Body of pancreas (tissue), 4 donors: ENCODE results near the gene NEO1. TPM values are rescaled to one million over a fixed set of nuclear protein-coding genes. Genes with fewer than 3 reads are reported as not detected.

Experiments
- ATAC-seq: fragments of 150-250 bp; one replicate; pipeline ENCODE4 v1.9.1; 2016
- DNase-seq, 4 donors: peaks; one replicate each; pipeline ENCODE4 v3.0.0-alpha.2; 2019
- H3K27ac ChIP-seq, 4 donors: fragments of 200-600 bp; sonication (generic); 1 replicate in 3 of 4; 2 replicates in 1 of 4; pipeline versions ENCODE4 v1.5.1 to v1.6.1; 2016 to 2019; ENCODE audit warnings: mild to moderate bottlenecking in 1 of 4, mixed read lengths in 1 of 4, moderate library complexity in 1 of 4
- H3K27me3 ChIP-seq, 2 donors: fragments of 200-600 bp; sonication (generic); one replicate each; pipeline ENCODE4 v1.6.0; 2016; ENCODE audit warnings: mild to moderate bottlenecking in 1 of 2
- H3K36me3 ChIP-seq, 2 donors: fragments of 200-600 bp; sonication (generic); replicated peaks in 1 of 2; 2 replicates each; pipeline ENCODE4 v1.5.1; 2016; ENCODE audit warnings: low read depth in 2 of 2; ENCODE audit not compliant: insufficient read depth in 1 of 2
- H3K4me1 ChIP-seq: fragments of 200-600 bp; sonication (generic); one replicate; pipeline ENCODE4 v1.6.0; 2016
- H3K4me3 ChIP-seq, 2 donors: fragments of 200-600 bp; sonication (generic); 1 replicate in 1 of 2; 2 replicates in 1 of 2; pipeline ENCODE4 v1.5.1; 2016 to 2019
- H3K9me3 ChIP-seq, 3 donors: fragments of 200-600 bp; sonication (generic); 1 replicate in 2 of 3; 2 replicates in 1 of 3; pipeline ENCODE4 v1.5.1; 2016
- POLR2A ChIP-seq, 3 donors: fragments of 450-650 bp; IDR thresholded peaks; one replicate each; pipeline ENCODE4 v1.6.1; 2016; ENCODE audit warnings: antibody characterized with exemption in 3 of 3, mild to moderate bottlenecking in 2 of 3
- WGBS, 2 donors: methylation state at CpG; one replicate each; pipeline ENCODE4 v1.1.5; 2017; 5-methylcytosine and 5-hydroxymethylcytosine counted together
- intact Hi-C: fragments of 100-400 bp; cut with DNase I; formaldehyde crosslinking; loops from one replicate; pipeline ENCODE4 v1.15.1; 2023
- total RNA-seq, 2 donors: library from RNA; depleted of rRNA; stranded (reverse); fragments of >200 nt; gene quantifications; one replicate each; pipeline ENCODE4 v1.1.0, GENCODE V29; 2016
- TF ChIP-seq, protein P1 (sequence below), 7 experiments: fragments of 450-650 bp in 4 of 7; fragments of 200-600 bp in 3 of 7; sonication (generic) in 3 of 7; IDR thresholded peaks; one replicate each; pipeline ENCODE4 v1.5.1; 2016 to 2019; ENCODE audit warnings: antibody characterized with exemption in 7 of 7

The NEO1 gene
- total RNA-seq, 2 donors from 2014 or later: 18.2 to 29.7 TPM

DNA sequence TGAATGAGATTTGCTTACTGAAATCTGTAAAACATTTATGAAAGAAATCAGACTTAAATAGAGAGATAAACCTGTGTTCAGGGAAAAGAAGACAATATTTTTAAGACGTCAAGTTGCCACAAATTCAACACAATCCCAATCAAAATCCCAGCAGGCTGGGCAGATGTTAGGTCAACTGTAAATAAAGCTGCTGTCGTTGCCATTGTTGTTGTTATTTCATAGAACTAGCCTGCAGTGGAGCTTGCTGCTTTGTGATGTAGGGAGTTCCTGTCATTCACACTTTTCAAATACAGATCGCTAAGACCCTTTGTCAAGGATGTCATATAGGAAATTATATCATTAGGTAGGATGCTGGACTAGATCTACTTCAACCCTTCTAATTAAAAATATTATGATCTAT lies 123.1 kb downstream of the NEO1 start:
- no peak for ATAC-seq
- WGBS, 2 donors: 78 to 79% methylated on average over 3 of the region's 3 CpGs
- H3K4me3 ChIP-seq: no peak overlapping the region
- peaks cover 0 to 5% of the 10 kb centered on the region in 2 donors for H3K36me3 ChIP-seq
- no peak overlapping the region for H3K27ac ChIP-seq
- H3K4me1 ChIP-seq: no peaks in the 10 kb centered on the region
- no peak for DNase-seq
- H3K9me3 ChIP-seq: no peaks in the 10 kb centered on the region
- H3K27me3 ChIP-seq: no peaks in the 10 kb centered on the region
- TF ChIP-seq, protein P1, sequence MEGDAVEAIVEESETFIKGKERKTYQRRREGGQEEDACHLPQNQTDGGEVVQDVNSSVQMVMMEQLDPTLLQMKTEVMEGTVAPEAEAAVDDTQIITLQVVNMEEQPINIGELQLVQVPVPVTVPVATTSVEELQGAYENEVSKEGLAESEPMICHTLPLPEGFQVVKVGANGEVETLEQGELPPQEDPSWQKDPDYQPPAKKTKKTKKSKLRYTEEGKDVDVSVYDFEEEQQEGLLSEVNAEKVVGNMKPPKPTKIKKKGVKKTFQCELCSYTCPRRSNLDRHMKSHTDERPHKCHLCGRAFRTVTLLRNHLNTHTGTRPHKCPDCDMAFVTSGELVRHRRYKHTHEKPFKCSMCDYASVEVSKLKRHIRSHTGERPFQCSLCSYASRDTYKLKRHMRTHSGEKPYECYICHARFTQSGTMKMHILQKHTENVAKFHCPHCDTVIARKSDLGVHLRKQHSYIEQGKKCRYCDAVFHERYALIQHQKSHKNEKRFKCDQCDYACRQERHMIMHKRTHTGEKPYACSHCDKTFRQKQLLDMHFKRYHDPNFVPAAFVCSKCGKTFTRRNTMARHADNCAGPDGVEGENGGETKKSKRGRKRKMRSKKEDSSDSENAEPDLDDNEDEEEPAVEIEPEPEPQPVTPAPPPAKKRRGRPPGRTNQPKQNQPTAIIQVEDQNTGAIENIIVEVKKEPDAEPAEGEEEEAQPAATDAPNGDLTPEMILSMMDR (IDR thresholded peaks at IDR 0.05): no peak
- intact Hi-C loops: no loop called here

DNA sequence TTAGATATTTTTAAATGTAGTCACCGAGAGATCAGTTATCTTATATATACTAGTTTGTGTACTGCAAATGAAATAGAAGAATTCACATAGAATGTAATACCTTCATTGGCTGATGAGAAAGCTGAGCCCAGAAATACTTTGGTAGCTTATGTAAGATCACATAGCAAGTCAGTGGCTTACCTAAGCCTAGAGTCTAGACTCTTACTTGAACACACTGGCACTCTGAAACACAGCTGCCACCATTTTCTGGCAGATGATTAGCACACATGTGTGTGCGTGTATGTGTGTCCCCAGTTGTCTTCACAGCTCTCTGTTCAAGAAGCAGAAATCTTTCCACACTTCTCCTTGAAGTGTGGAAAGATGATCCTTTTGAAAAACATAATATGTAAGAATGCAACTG lies 124.3 kb downstream of the NEO1 start:
- no peak overlapping the region for H3K4me3 ChIP-seq
- no peaks in the 10 kb centered on the region for H3K9me3 ChIP-seq
- WGBS, 2 donors: 95 to 97% methylated on average over 2 of the region's 2 CpGs
- H3K27ac ChIP-seq: no peak overlapping the region
- intact Hi-C loops: no loop called here
- no peaks in the 10 kb centered on the region for H3K27me3 ChIP-seq
- peaks cover 0 to 5% of the 10 kb centered on the region in 2 donors for H3K36me3 ChIP-seq
- no peaks in the 10 kb centered on the region for H3K4me1 ChIP-seq
- DNase-seq: no peak
- ATAC-seq: no peak
- TF ChIP-seq, protein P1 (IDR thresholded peaks at IDR 0.05): no peak
- TF ChIP-seq POLR2A (IDR thresholded peaks at IDR 0.05): no peak

DNA sequence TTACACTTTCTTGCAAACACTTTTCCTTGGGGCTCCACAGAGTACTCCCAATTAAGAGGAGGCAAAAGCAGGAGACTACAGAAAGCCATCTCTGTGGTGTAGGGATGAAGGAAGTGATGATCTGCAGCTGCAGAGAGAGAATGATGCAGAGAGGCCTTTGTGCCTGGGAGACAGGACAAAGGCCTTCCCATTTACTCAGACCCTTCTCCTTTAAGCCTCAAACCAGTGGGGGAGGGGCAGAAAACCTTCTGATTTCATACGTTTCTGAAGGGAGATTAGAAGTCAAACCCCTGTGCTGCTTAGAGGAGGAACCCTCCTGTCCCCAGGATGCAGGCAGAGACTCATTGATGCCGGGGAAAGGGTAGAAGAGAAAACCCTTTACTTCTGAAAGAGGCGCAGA lies 130.8 kb downstream of the NEO1 start:
- TF ChIP-seq POLR2A (IDR thresholded peaks at IDR 0.05): no peak
- TF ChIP-seq, protein P1 (IDR thresholded peaks at IDR 0.05): no peak
- 90 to 95% methylated on average over 3 of the region's 3 CpGs for whole genome bisulfite sequencing, 2 donors

DNA sequence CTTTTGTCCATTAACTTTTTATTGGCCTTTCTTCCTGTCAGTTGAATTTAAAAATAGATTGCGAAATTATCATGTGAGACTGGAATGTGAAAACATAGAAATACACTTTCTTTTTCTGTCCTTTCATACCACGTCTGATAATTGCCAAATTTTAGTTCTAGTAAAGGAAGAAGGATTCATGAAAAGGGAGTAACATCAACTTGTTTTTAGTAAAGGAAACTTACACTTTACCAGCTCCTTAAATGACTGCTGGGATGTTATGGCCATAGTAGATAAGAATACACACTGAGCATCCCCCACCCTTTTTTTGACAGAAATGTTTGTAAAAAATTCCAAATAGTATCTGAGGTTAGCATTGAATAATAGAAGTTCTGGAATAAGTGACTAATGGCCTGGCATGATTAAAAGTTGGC lies 137.9 kb downstream of the NEO1 start:
- no peaks in the 10 kb centered on the region for H3K27me3 ChIP-seq
- 57 to 69% methylated on average over 2 of the region's 2 CpGs for WGBS, 2 donors
- no peak overlapping the region for H3K4me3 ChIP-seq
- no peaks in the 10 kb centered on the region for H3K4me1 ChIP-seq
- intact Hi-C loops: no loop called here
- no peaks in the 10 kb centered on the region for H3K9me3 ChIP-seq
- ATAC-seq (no peak), DNase-seq (no peak)
- TF ChIP-seq, protein P1 (IDR thresholded peaks at IDR 0.05): no peak
- no peak for TF ChIP-seq POLR2A (IDR thresholded peaks at IDR 0.05)
- peak overlapping the region in 1 of 4 donors; percentile 32 for H3K27ac ChIP-seq
- H3K36me3 ChIP-seq: no peaks in the 10 kb centered on the region

More for the DNA sequence above, 130.8 kb downstream of the NEO1 start:
- DNase-seq (no peak), ATAC-seq (no peak)
- intact Hi-C loops: no loop called here
- Histone ChIP-seq H3K36me3 (peaks cover 0 to 3% of the 10 kb centered on the region in 2 donors), H3K27me3 (no peaks in the 10 kb centered on the region), H3K4me3 (no peak overlapping the region), H3K4me1 (no peaks in the 10 kb centered on the region), H3K27ac (no peak overlapping the region), H3K9me3 (no peaks in the 10 kb centered on the region)

DNA sequence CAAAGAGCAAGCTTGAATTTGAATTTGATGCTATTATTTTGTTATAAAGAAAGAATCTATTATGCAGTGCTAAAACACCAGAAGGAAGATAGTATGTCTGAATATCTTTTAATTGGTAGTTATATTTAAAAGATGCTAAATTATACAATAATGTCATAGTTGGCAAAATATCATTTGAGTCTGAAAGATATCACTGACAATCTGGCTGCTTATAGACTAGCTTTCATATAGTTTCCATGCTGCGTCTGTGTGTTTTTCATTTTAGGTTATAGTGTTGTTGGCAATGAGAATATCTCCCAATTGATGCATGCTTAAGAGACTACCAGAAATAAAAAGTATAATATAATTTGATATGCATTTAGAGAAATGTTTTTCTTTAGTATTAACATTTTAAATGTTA lies 142.9 kb downstream of the NEO1 start:
- DNase-seq (no peak), ATAC-seq (no peak)
- Histone ChIP-seq H3K36me3 (no peaks in the 10 kb centered on the region), H3K27me3 (no peaks in the 10 kb centered on the region), H3K9me3 (no peaks in the 10 kb centered on the region), H3K27ac (no peak overlapping the region), H3K4me1 (no peaks in the 10 kb centered on the region), H3K4me3 (no peak overlapping the region)
- TF ChIP-seq, protein P1 (IDR thresholded peaks at IDR 0.05): no peak
- TF ChIP-seq POLR2A (IDR thresholded peaks at IDR 0.05): no peak
- WGBS, 2 donors: 95% methylated on average over 1 of the region's 1 CpG
- intact Hi-C loops: no loop called here
